GM12878 (cell line): ENCODE measurements around the gene PDCD1LG2. TPM values are rescaled to one million over a fixed set of nuclear protein-coding genes. Genes with fewer than 3 reads are reported as not detected.

Source experiments
- ATAC-seq: fragments of 200-7000 bp; cut with Tn5 transposase; 3 replicates; pipeline ENCODE4 v1.9.1; 2020; ENCODE audit warnings: mild to moderate bottlenecking, moderate library complexity
- BruUV-seq: library from RNA; stranded (reverse); fragments of 400-500 nt; replicated peaks from 2 replicates; lab custom pipeline; 2021; lab: Mats Ljungman, UMichigan
- CTCF ChIA-PET: fragments of 300-600 bp; sonication (Branson Sonifier 250); formaldehyde crosslinking; extraction: SDS; loops from one replicate; lab custom pipeline; 2021; ENCODE audit warnings: inconsistent platforms; lab: Yijun Ruan, JAX
- POLR2A ChIA-PET: fragments of 350-600 bp; formaldehyde crosslinking; extraction: SDS; loops from one replicate; lab custom pipeline; 2021; ENCODE audit warnings: inconsistent platforms; lab: Charles Lee
- RAD21 ChIA-PET: fragments of 300-600 bp; sonication (Branson Sonifier 250); formaldehyde crosslinking; loops from one replicate; lab custom pipeline; 2023; ENCODE audit warnings: antibody characterized with exemption; ENCODE audit not compliant: unreplicated experiment; lab: Charles Lee
- SMC1A ChIA-PET: fragments of 300-600 bp; sonication (Branson Sonifier 250); formaldehyde crosslinking; loops from one replicate; lab custom pipeline; 2023; ENCODE audit not compliant: unreplicated experiment, uncharacterized antibody; lab: Charles Lee
- DNase-seq: peaks from one replicate; pipeline ENCODE4 v3.0.0-alpha.2; 2011; ENCODE audit warnings: low read depth, low spot score
- FAIRE-seq: peaks from 3 replicates; lab custom pipeline; 2011; peaks lifted over from hg19 to GRCh38; lab: Jason Lieb, UNC
- H2AFZ ChIP-seq: 2 replicates; pipeline ENCODE4 v1.6.0; 2011; ENCODE audit warnings: low read depth, low read length, control low read depth; ENCODE audit not compliant: control insufficient read depth
- H3K27ac ChIP-seq: 2 replicates; pipeline ENCODE4 v1.5.1; 2011; ENCODE audit warnings: control low read depth; ENCODE audit not compliant: control insufficient read depth, insufficient read depth
- H3K27me3 ChIP-seq, 2 experiments: replicated peaks in 1 of 2; 2 replicates each; pipeline versions ENCODE4 v1.6.0 to v1.6.1; 2011; ENCODE audit warnings: low read length in 1 of 2; ENCODE audit not compliant: control insufficient read depth in 2 of 2, insufficient read depth in 2 of 2
- H3K36me3 ChIP-seq, 2 experiments: 2 replicates each; pipeline ENCODE4 v1.5.1; 2011; ENCODE audit warnings: low read length in 1 of 2; ENCODE audit not compliant: control insufficient read depth in 2 of 2, insufficient read depth in 2 of 2
- H3K4me1 ChIP-seq: 2 replicates; pipeline ENCODE4 v1.6.1; 2011; ENCODE audit warnings: mild to moderate bottlenecking, low read length, moderate library complexity, mixed read lengths; ENCODE audit not compliant: control insufficient read depth, insufficient read depth
- H3K4me2 ChIP-seq: 2 replicates; pipeline ENCODE4 v1.6.0; 2011; ENCODE audit warnings: control low read depth; ENCODE audit not compliant: control insufficient read depth, insufficient read depth
- H3K4me3 ChIP-seq: fragments of 200-600 bp; sonication (generic); 2 replicates; pipeline ENCODE4 v1.5.1; 2016
- H3K79me2 ChIP-seq: 2 replicates; pipeline ENCODE4 v1.6.0; 2011; ENCODE audit warnings: low read length; ENCODE audit not compliant: control insufficient read depth, insufficient read depth
- H3K9ac ChIP-seq: 2 replicates; pipeline ENCODE4 v1.8.0; 2011; ENCODE audit warnings: low read length, control low read depth, mixed read lengths; ENCODE audit not compliant: control insufficient read depth, insufficient read depth
- H3K9me3 ChIP-seq: replicated peaks from 3 replicates; pipeline ENCODE4 v1.5.1; 2011; ENCODE audit warnings: mild to moderate bottlenecking, low read length; ENCODE audit not compliant: control insufficient read depth, insufficient read depth
- H4K20me1 ChIP-seq: 2 replicates; pipeline ENCODE4 v1.6.0; 2011; ENCODE audit not compliant: control insufficient read depth, insufficient read depth
- BHLHE40 ChIP-seq, 2 experiments: fragments of 450-650 bp in 1 of 2; IDR thresholded peaks; 2 replicates each; pipeline ENCODE4 v1.6.1; 2011 to 2017; ENCODE audit warnings: low read depth in 2 of 2, borderline replicate concordance in 1 of 2, improper control_type of control experiment in 1 of 2, low read length in 1 of 2, mild to moderate bottlenecking in 1 of 2
- ELK1 ChIP-seq: IDR thresholded peaks from 2 replicates; pipeline ENCODE4 v1.6.1; 2012; ENCODE audit warnings: low read depth, low read length, improper control_type of control experiment
- GATAD2B ChIP-seq: fragments of 450-650 bp; conservative IDR thresholded peaks from 2 replicates; pipeline ENCODE4 v1.6.1; 2017; ENCODE audit warnings: low read depth, mild to moderate bottlenecking, moderate library complexity
- IKZF2 ChIP-seq, 2 experiments: fragments of 450-650 bp; IDR thresholded peaks; 2 replicates each; pipeline ENCODE4 v1.6.1; 2017; ENCODE audit warnings: mild to moderate bottlenecking in 2 of 2, moderate library complexity in 2 of 2
- MTA3 ChIP-seq: IDR thresholded peaks from 2 replicates; pipeline ENCODE4 v1.6.1; 2012; ENCODE audit warnings: low read length, inconsistent platforms, borderline replicate concordance
- SMAD1 ChIP-seq: fragments of 450-650 bp; IDR thresholded peaks from 2 replicates; pipeline ENCODE4 v1.6.1; 2018; ENCODE audit warnings: mild to moderate bottlenecking, low read depth; ENCODE audit not compliant: partially characterized antibody
- SMC3 ChIP-seq: IDR thresholded peaks from 2 replicates; pipeline ENCODE4 v1.6.1; 2011; ENCODE audit warnings: low read length, improper control_type of control experiment, borderline replicate concordance
- TBL1XR1 ChIP-seq: IDR thresholded peaks from 2 replicates; pipeline ENCODE4 v1.6.1; 2012; ENCODE audit warnings: low read depth, low read length, improper control_type of control experiment
- YBX1 ChIP-seq: fragments of 450-650 bp; IDR thresholded peaks from 2 replicates; pipeline ENCODE4 v1.6.1; 2016; ENCODE audit warnings: antibody characterized with exemption
- ZBED1 ChIP-seq: IDR thresholded peaks from 2 replicates; pipeline ENCODE4 v1.6.1; 2016; ENCODE audit warnings: borderline replicate concordance
- ZBTB40 ChIP-seq: fragments of 450-650 bp; IDR thresholded peaks from 2 replicates; pipeline ENCODE4 v1.6.1; 2016; ENCODE audit warnings: mild to moderate bottlenecking, moderate library complexity, borderline replicate concordance
- ZNF274 ChIP-seq: IDR thresholded peaks from one replicate; pipeline ENCODE4 v1.8.0; 2011; ENCODE audit not compliant: insufficient read length, insufficient read depth
- WGBS: methylation state at CpG from one replicate; pipeline ENCODE4 v1.1.6; 2016; ENCODE audit warnings: low lambda C conversion rate; ENCODE audit not compliant: insufficient replicate concordance, insufficient coverage; ENCODE audit errors: missing lambda C conversion rate; 5-methylcytosine and 5-hydroxymethylcytosine counted together
- in situ Hi-C: fragments of 300-500 bp; cut with MboI; formaldehyde crosslinking; loops from 9 replicates; pipeline ENCODE4 v1.14.3; 2018; ENCODE audit warnings: mixed read lengths
- intact Hi-C: fragments of 100-400 bp; cut with micrococcal nuclease; formaldehyde crosslinking; loops from one replicate; pipeline ENCODE4 v1.14.2; 2022; ENCODE audit not compliant: unreplicated experiment
- polyA plus RNA-seq, 11 experiments: library from polyadenylated mRNA; depleted of rRNA in 4 of 11; unstranded in 6 of 11; stranded (reverse) in 5 of 11; fragments of >200 nt; fragmentation: Nextera tagmentation in 4 of 11; fragmentation: Illumina TruSeq in 1 of 11; extraction: Ambion mirVana in 4 of 11; extraction: Trizol in 1 of 11; gene quantifications; 1 replicate in 1 of 11; 2 replicates in 10 of 11; pipeline versions ENCODE4 v1.2.1 to v1.2.3, GENCODE V29; 2011 to 2016; ENCODE audit warnings: inconsistent platforms in 2 of 11, missing spikeins in 2 of 11, low read depth in 1 of 11
- total RNA-seq, 4 experiments: library from RNA; depleted of rRNA in 3 of 4; stranded (reverse); fragments of >200 nt in 3 of 4; fragmentation: Illumina TruSeq in 1 of 4; extraction: Trizol in 1 of 4; gene quantifications; 2 replicates each; pipeline versions ENCODE4 v1.2.1 to v1.2.3, GENCODE V29; 2013 to 2021
- TF ChIP-seq, protein P1 (sequence below): fragments of 450-650 bp; formaldehyde crosslinking; IDR thresholded peaks from 2 replicates; pipeline ENCODE4 v1.4.0; 2020; ENCODE audit warnings: mild to moderate bottlenecking, moderate library complexity

The PDCD1LG2 gene
- total and polyA plus RNA-seq, 10 of the 15 experiments (the other 5 are each of a cell fraction or from before 2014, with no cell fraction given) = 1.5 to 37.3 (median 3.0) TPM

DNA sequence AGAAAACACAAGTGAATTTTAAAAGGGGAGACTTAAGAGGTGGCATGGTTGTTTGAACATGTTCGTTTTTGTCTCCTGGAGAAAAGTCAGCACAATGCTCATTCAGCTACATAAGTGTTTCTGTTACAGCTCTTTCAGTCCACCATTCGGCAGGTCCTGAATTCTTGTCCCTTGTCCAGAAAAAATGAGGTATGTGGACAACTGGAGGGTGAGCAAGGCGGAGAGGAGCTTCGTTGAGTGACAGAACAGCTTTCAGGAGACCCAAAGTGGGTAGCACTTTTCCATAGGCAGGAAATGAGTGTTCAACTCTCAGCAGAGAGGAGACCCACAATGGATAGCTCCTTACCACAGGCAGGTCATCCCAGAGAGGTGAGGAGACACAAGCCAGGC is 4.9 kb downstream of the PDCD1LG2 start:
- FAIRE-seq (no peak), DNase-seq (no peak), ATAC-seq (no peak)
- RAD21 ChIA-PET = interaction anchor here (0.6 to 11.9 kb wide), 16 partner anchors 8 to 77 kb away, joined by 3 to 146 read pairs (median 8); partner anchors contain the start of gene CD274
- Histone ChIP-seq H3K27me3 (no peaks in the 10 kb centered on the region), H2AFZ (no peak overlapping the region), H3K36me3 (no peaks in the 10 kb centered on the region), H3K4me1 (peaks cover 48% of the 10 kb centered on the region), H3K79me2 (peaks cover 75% of the 10 kb centered on the region), H4K20me1 (no peaks in the 10 kb centered on the region), H3K27ac (peak overlapping the region; percentile 34), H3K4me3 (no peak overlapping the region), H3K9ac (no peak overlapping the region), H3K4me2 (no peak overlapping the region; the same call in 1 of the 2 replicates), H3K9me3 (no peaks in the 10 kb centered on the region; the same call in 2 of the 3 replicates)
- POLR2A ChIA-PET = interaction anchor here (0.6 to 6.8 kb wide), 13 partner anchors 11 to 1167 kb away, joined by 3 to 67 read pairs (median 6); no protein-coding TSS in a partner anchor
- BruUV-seq = no TSS peak
- CTCF ChIA-PET = interaction anchor here (0.6 to 6.5 kb wide), 8 partner anchors 15 to 73 kb away, joined by 3 to 32 read pairs (median 3); partner anchors contain the start of gene CD274
- SMC1A ChIA-PET = interaction anchor here (0.8 to 11.3 kb wide), 21 partner anchors 8 to 85 kb away, joined by 3 to 311 read pairs (median 5); partner anchors contain the start of genes CD274 and PLGRKT
- in situ Hi-C loops (no loop called here), intact Hi-C loops (no loop called here)
- 89% methylated on average over 4 of the region's 4 CpGs for WGBS
- no peak for TF ChIP-seq ELK1
- TF ChIP-seq YBX1 = no peak
- no peak for TF ChIP-seq SMAD1
- no peak for TF ChIP-seq ZNF274
- TF ChIP-seq ZBTB40 = 0 out of 2 replicates have a peak, but pooled peaks have one; percentile 16
- TF ChIP-seq MTA3 = no peak
- TF ChIP-seq TBL1XR1 = no peak
- TF ChIP-seq BHLHE40 (IDR thresholded peaks at IDR 0.05; ENCODE audit: borderline replicate concordance in 1 of 2, low read depth in 2 of 2, low read length in 1 of 2) = no peak
- 0 out of 2 replicates have a peak, but pooled peaks have one; percentile 6 for TF ChIP-seq SMC3
- TF ChIP-seq ZBED1 = no peak
- TF ChIP-seq, protein P1, sequence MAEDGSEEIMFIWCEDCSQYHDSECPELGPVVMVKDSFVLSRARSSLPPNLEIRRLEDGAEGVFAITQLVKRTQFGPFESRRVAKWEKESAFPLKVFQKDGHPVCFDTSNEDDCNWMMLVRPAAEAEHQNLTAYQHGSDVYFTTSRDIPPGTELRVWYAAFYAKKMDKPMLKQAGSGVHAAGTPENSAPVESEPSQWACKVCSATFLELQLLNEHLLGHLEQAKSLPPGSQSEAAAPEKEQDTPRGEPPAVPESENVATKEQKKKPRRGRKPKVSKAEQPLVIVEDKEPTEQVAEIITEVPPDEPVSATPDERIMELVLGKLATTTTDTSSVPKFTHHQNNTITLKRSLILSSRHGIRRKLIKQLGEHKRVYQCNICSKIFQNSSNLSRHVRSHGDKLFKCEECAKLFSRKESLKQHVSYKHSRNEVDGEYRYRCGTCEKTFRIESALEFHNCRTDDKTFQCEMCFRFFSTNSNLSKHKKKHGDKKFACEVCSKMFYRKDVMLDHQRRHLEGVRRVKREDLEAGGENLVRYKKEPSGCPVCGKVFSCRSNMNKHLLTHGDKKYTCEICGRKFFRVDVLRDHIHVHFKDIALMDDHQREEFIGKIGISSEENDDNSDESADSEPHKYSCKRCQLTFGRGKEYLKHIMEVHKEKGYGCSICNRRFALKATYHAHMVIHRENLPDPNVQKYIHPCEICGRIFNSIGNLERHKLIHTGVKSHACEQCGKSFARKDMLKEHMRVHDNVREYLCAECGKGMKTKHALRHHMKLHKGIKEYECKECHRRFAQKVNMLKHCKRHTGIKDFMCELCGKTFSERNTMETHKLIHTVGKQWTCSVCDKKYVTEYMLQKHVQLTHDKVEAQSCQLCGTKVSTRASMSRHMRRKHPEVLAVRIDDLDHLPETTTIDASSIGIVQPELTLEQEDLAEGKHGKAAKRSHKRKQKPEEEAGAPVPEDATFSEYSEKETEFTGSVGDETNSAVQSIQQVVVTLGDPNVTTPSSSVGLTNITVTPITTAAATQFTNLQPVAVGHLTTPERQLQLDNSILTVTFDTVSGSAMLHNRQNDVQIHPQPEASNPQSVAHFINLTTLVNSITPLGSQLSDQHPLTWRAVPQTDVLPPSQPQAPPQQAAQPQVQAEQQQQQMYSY (CRISPR knock-in tag) = no peak
- TF ChIP-seq GATAD2B = 0 out of 2 replicates have a peak, but pooled peaks have one; percentile 15
- TF ChIP-seq IKZF2 (IDR thresholded peaks at IDR 0.05) = peak in 1 of 2 experiments; percentile 9; a peak in 1 of 4 replicates
